GM23338 (cell line): ENCODE measurements around the gene SETBP1. TPM values are rescaled to one million over a fixed set of nuclear protein-coding genes. Genes with fewer than 3 reads are reported as not detected.

Experiments
- ATAC-seq: fragments of 200-7000 bp; cut with Tn5 transposase; 3 replicates; pipeline ENCODE4 v1.9.1; 2020
- DNase-seq: peaks from one replicate; pipeline ENCODE4 v3.0.0-alpha.2; 2015; ENCODE audit warnings: low spot score
- H2AFZ ChIP-seq: fragments of 200-600 bp; sonication (generic); 2 replicates; pipeline ENCODE4 v1.8.0; 2016; ENCODE audit warnings: antibody characterized with exemption, mild to moderate bottlenecking, moderate library complexity
- H3F3A ChIP-seq: fragments of 200-600 bp; sonication (generic); replicated peaks from 2 replicates; pipeline ENCODE4 v1.8.0; 2017; ENCODE audit warnings: antibody characterized with exemption, mixed run types, low read depth
- H3K27ac ChIP-seq: fragments of 200-600 bp; sonication (generic); 2 replicates; pipeline ENCODE4 v1.6.1; 2016; ENCODE audit warnings: low read depth
- H3K27me3 ChIP-seq: fragments of 200-600 bp; sonication (generic); 2 replicates; pipeline ENCODE4 v1.8.0; 2016; ENCODE audit warnings: mild to moderate bottlenecking, mixed run types, moderate library complexity; ENCODE audit not compliant: insufficient read depth
- H3K36me3 ChIP-seq: fragments of 200-600 bp; sonication (generic); 2 replicates; pipeline ENCODE4 v1.8.0; 2016; ENCODE audit warnings: mild to moderate bottlenecking; ENCODE audit not compliant: insufficient read depth
- H3K4me1 ChIP-seq: fragments of 200-600 bp; sonication (generic); 2 replicates; pipeline ENCODE4 v1.8.0; 2016; ENCODE audit warnings: mild to moderate bottlenecking, moderate library complexity; ENCODE audit not compliant: insufficient read depth
- H3K4me2 ChIP-seq: fragments of 200-600 bp; sonication (generic); 2 replicates; pipeline ENCODE4 v1.7.1; 2017; ENCODE audit warnings: mixed run types
- H3K4me3 ChIP-seq: fragments of 200-600 bp; sonication (generic); 2 replicates; pipeline ENCODE4 v1.6.1; 2016; ENCODE audit warnings: mixed run types
- H3K79me2 ChIP-seq: fragments of 200-600 bp; sonication (generic); replicated peaks from 2 replicates; pipeline ENCODE4 v1.8.0; 2017; ENCODE audit warnings: mild to moderate bottlenecking; ENCODE audit not compliant: insufficient read depth
- H3K9me2 ChIP-seq: fragments of 200-600 bp; sonication (generic); 2 replicates; pipeline ENCODE4 v1.8.0; 2017; ENCODE audit not compliant: insufficient read depth
- H4K20me1 ChIP-seq: fragments of 200-600 bp; sonication (generic); replicated peaks from 2 replicates; pipeline ENCODE4 v1.8.0; 2017; ENCODE audit warnings: mild to moderate bottlenecking; ENCODE audit not compliant: insufficient read depth
- H3K27ac Mint-ChIP-seq: 2 replicates; pipeline ENCODE4 v1.8.0; 2020; ENCODE audit warnings: inconsistent platforms, mild to moderate bottlenecking, moderate library complexity, mixed read lengths
- H3K27me3 Mint-ChIP-seq: 3 replicates; pipeline ENCODE4 v1.8.0; 2022; ENCODE audit warnings: low read depth, mild to moderate bottlenecking, moderate library complexity, mixed read lengths, inconsistent platforms; ENCODE audit not compliant: insufficient read depth, poor library complexity
- H3K36me3 Mint-ChIP-seq: 3 replicates; pipeline ENCODE4 v1.8.0; 2021; ENCODE audit warnings: low read depth, mild to moderate bottlenecking, inconsistent platforms, moderate library complexity, mixed read lengths
- H3K4me1 Mint-ChIP-seq: 3 replicates; pipeline ENCODE4 v1.8.0; 2020; ENCODE audit warnings: mild to moderate bottlenecking, inconsistent platforms, mixed read lengths
- H3K4me3 Mint-ChIP-seq: 3 replicates; pipeline ENCODE4 v1.8.0; 2021; ENCODE audit warnings: moderate library complexity, mild to moderate bottlenecking, inconsistent platforms, mixed read lengths
- H3K9me3 Mint-ChIP-seq: 3 replicates; pipeline ENCODE4 v1.8.0; 2020; ENCODE audit warnings: moderate library complexity, mild to moderate bottlenecking, inconsistent platforms, mixed read lengths
- CREB1 ChIP-seq: fragments of 250-450 bp; sonication (Bioruptor Pico); IDR thresholded peaks from 2 replicates; pipeline ENCODE4 v1.5.0; 2020; ENCODE audit warnings: low read depth, mild to moderate bottlenecking, moderate library complexity
- CTCF ChIP-seq, 2 experiments: fragments of 200-600 bp in 1 of 2; sonication (generic) in 1 of 2; conservative IDR thresholded peaks; 2 replicates each; pipeline versions ENCODE4 v1.5.1 to v1.6.1; 2016 to 2017; ENCODE audit warnings: antibody characterized with exemption in 2 of 2, low read depth in 2 of 2, mild to moderate bottlenecking in 2 of 2, moderate library complexity in 1 of 2
- EZH2 ChIP-seq: fragments of 200-600 bp; sonication (generic); IDR thresholded peaks from one replicate; pipeline ENCODE4 v1.8.0; 2017; ENCODE audit warnings: antibody characterized with exemption, mild to moderate bottlenecking, low read depth; ENCODE audit not compliant: unreplicated experiment
- STAT1 ChIP-seq: IDR thresholded peaks from one replicate; pipeline ENCODE4 v1.6.1; 2016; ENCODE audit warnings: antibody characterized with exemption; ENCODE audit not compliant: unreplicated experiment
- polyA plus RNA-seq: library from polyadenylated mRNA; unstranded; fragments of >200 nt; fragmentation: Nextera tagmentation; extraction: Ambion mirVana; gene quantifications from 2 replicates; pipeline ENCODE4 v1.2.1, GENCODE V29; 2016
- total RNA-seq: library from RNA; depleted of rRNA; stranded (reverse); fragments of >200 nt; shearing (Covaris generic); gene quantifications from 2 replicates; pipeline ENCODE4 v1.2.3, GENCODE V29; 2014
- TF ChIP-seq, protein P1 (sequence below): fragments of 250-450 bp; sonication (Bioruptor Pico); IDR thresholded peaks from 2 replicates; pipeline ENCODE4 v1.5.0; 2020; ENCODE audit warnings: mild to moderate bottlenecking, moderate library complexity

Gene SETBP1
- total and polyA plus RNA-seq, 2 experiments from 2014 or later: 1.6 to 5.5 TPM

- TF ChIP-seq, protein P1, sequence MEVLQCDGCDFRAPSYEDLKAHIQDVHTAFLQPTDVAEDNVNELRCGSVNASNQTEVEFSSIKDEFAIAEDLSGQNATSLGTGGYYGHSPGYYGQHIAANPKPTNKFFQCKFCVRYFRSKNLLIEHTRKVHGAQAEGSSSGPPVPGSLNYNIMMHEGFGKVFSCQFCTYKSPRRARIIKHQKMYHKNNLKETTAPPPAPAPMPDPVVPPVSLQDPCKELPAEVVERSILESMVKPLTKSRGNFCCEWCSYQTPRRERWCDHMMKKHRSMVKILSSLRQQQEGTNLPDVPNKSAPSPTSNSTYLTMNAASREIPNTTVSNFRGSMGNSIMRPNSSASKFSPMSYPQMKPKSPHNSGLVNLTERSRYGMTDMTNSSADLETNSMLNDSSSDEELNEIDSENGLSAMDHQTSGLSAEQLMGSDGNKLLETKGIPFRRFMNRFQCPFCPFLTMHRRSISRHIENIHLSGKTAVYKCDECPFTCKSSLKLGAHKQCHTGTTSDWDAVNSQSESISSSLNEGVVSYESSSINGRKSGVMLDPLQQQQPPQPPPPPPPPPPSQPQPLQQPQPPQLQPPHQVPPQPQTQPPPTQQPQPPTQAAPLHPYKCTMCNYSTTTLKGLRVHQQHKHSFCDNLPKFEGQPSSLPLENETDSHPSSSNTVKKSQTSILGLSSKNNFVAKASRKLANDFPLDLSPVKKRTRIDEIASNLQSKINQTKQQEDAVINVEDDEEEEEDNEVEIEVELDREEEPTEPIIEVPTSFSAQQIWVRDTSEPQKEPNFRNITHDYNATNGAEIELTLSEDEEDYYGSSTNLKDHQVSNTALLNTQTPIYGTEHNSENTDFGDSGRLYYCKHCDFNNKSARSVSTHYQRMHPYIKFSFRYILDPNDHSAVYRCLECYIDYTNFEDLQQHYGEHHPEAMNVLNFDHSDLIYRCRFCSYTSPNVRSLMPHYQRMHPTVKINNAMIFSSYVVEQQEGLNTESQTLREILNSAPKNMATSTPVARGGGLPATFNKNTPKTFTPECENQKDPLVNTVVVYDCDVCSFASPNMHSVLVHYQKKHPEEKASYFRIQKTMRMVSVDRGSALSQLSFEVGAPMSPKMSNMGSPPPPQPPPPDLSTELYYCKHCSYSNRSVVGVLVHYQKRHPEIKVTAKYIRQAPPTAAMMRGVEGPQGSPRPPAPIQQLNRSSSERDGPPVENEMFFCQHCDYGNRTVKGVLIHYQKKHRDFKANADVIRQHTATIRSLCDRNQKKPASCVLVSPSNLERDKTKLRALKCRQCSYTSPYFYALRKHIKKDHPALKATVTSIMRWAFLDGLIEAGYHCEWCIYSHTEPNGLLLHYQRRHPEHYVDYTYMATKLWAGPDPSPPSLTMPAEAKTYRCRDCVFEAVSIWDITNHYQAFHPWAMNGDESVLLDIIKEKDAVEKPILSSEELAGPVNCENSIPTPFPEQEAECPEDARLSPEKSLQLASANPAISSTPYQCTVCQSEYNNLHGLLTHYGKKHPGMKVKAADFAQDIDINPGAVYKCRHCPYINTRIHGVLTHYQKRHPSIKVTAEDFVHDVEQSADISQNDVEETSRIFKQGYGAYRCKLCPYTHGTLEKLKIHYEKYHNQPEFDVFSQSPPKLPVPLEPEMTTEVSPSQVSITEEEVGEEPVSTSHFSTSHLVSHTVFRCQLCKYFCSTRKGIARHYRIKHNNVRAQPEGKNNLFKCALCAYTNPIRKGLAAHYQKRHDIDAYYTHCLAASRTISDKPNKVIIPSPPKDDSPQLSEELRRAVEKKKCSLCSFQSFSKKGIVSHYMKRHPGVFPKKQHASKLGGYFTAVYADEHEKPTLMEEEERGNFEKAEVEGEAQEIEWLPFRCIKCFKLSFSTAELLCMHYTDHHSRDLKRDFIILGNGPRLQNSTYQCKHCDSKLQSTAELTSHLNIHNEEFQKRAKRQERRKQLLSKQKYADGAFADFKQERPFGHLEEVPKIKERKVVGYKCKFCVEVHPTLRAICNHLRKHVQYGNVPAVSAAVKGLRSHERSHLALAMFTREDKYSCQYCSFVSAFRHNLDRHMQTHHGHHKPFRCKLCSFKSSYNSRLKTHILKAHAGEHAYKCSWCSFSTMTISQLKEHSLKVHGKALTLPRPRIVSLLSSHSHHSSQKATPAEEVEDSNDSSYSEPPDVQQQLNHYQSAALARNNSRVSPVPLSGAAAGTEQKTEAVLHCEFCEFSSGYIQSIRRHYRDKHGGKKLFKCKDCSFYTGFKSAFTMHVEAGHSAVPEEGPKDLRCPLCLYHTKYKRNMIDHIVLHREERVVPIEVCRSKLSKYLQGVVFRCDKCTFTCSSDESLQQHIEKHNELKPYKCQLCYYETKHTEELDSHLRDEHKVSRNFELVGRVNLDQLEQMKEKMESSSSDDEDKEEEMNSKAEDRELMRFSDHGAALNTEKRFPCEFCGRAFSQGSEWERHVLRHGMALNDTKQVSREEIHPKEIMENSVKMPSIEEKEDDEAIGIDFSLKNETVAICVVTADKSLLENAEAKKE: no peak
- TF ChIP-seq CREB1 (no peak), EZH2 (no peak), CTCF (conservative IDR thresholded peaks at IDR 0.05; ENCODE audit: low read depth in 2 of 2) (no peak)
These were observed 60.8 kb downstream of the SETBP1 start (continued) for GRCh38 chr18:44741511-44741910.

- H3F3A ChIP-seq: no peaks in the 10 kb centered on the region
These were observed 61.4 kb downstream of the SETBP1 start for GRCh38 chr18:44742126-44742525.

More at GRCh38 chr18:44742126-44742525, 61.4 kb downstream of the SETBP1 start:
- no peaks in the 10 kb centered on the region for H3K36me3 Mint-ChIP-seq
- Histone ChIP-seq H3K4me3 (no peak overlapping the region), H3K36me3 (no peaks in the 10 kb centered on the region), H3K9me2 (no peaks in the 10 kb centered on the region), H3K4me1 (peaks cover 25% of the 10 kb centered on the region), H3K79me2 (no peaks in the 10 kb centered on the region), H3K27me3 (no peaks in the 10 kb centered on the region), H3K4me2 (no peak overlapping the region), H3K27ac (no peak overlapping the region), H4K20me1 (no peaks in the 10 kb centered on the region), H2AFZ (no peak overlapping the region)
- TF ChIP-seq STAT1 (no peak), EZH2 (no peak)
- H3K4me1 Mint-ChIP-seq: peaks cover 32% of the 10 kb centered on the region
- DNase-seq: no peak
- no peaks in the 10 kb centered on the region for H3K9me3 Mint-ChIP-seq
- no peak for ATAC-seq
- H3K27me3 Mint-ChIP-seq: peaks cover 6% of the 10 kb centered on the region
- no peak overlapping the region for H3K27ac Mint-ChIP-seq
- H3K4me3 Mint-ChIP-seq: no peak overlapping the region
